HepG2 (cell line): ENCODE data around the gene C4orf36. TPM values are rescaled to one million over a fixed set of nuclear protein-coding genes. Genes with fewer than 3 reads are reported as not detected.
"Not testable (repeated sequence)": the region's sequence is repeated elsewhere in the genome, so short reads cannot be mapped to it uniquely, and the experiment has no call there.

Source experiments
- ATAC-seq: fragments of 200-7000 bp; cut with Tn5 transposase; 3 replicates; pipeline ENCODE4 v1.9.1; 2020; ENCODE audit warnings: mild to moderate bottlenecking, moderate library complexity
- BruUV-seq: library from RNA; stranded (reverse); fragments of 400-500 nt; replicated peaks from 2 replicates; lab custom pipeline; 2021; lab: Mats Ljungman, UMichigan
- CTCF ChIA-PET: fragments of 300-600 bp; formaldehyde crosslinking; extraction: SDS; loops from one replicate; lab custom pipeline; 2021; ENCODE audit warnings: low total read pairs, inconsistent platforms, low intra/inter-chr PET ratio; lab: Yijun Ruan, JAX
- POLR2A ChIA-PET: fragments of 350-600 bp; sonication (Branson Sonifier 250); formaldehyde crosslinking; loops from one replicate; lab custom pipeline; 2020; ENCODE audit warnings: antibody characterized with exemption, inconsistent platforms; lab: Yijun Ruan, JAX
- DNase-seq: peaks from one replicate; pipeline ENCODE4 v3.0.0-alpha.2; 2015; ENCODE audit warnings: low spot score
- FAIRE-seq: peaks from 3 replicates; lab custom pipeline; 2011; peaks lifted over from hg19 to GRCh38; lab: Jason Lieb, UNC
- H2AFZ ChIP-seq: one replicate; pipeline ENCODE4 v1.6.1; 2011; ENCODE audit warnings: low read length, inconsistent platforms
- H3K27ac ChIP-seq: fragments of 300-600 bp; 3 replicates; pipeline ENCODE4 v1.8.0; 2011; ENCODE audit warnings: mixed run types, mild to moderate bottlenecking, mixed read lengths, low read length, inconsistent platforms; ENCODE audit not compliant: insufficient read depth; ENCODE audit errors: extremely low read length
- H3K27me3 ChIP-seq, 2 experiments: fragments of 200-600 bp in 1 of 2; 2 replicates in 1 of 2; 3 replicates in 1 of 2; pipeline versions ENCODE4 v1.6.0 to v1.8.0; 2011; ENCODE audit warnings: low read length in 2 of 2, mild to moderate bottlenecking in 2 of 2, moderate library complexity in 2 of 2, inconsistent platforms in 1 of 2; ENCODE audit not compliant: insufficient read depth in 2 of 2, control insufficient read depth in 1 of 2
- H3K36me3 ChIP-seq, 2 experiments: fragments of 200-600 bp in 1 of 2; replicated peaks in 1 of 2; 2 replicates in 1 of 2; 3 replicates in 1 of 2; pipeline versions ENCODE4 v1.5.1 to v1.8.0; 2011; ENCODE audit warnings: low read length in 2 of 2, inconsistent platforms in 1 of 2; ENCODE audit not compliant: insufficient read depth in 2 of 2, control insufficient read depth in 1 of 2
- H3K4me1 ChIP-seq: 2 replicates; pipeline ENCODE4 v1.5.1; 2012; ENCODE audit warnings: low read length, inconsistent platforms; ENCODE audit not compliant: insufficient read depth
- H3K4me2 ChIP-seq: 2 replicates; pipeline ENCODE4 v1.6.0; 2011; ENCODE audit warnings: low read depth, low read length, inconsistent platforms
- H3K4me3 ChIP-seq, 3 experiments: fragments of 200-600 bp in 1 of 3; sonication (generic), shearing (Covaris generic) in 1 of 3; replicated peaks in 1 of 3; 2 replicates each; pipeline ENCODE4 v1.5.1; 2011 to 2016; ENCODE audit warnings: low read length in 3 of 3, inconsistent platforms in 2 of 3, low read depth in 2 of 3, mild to moderate bottlenecking in 2 of 3, control low read depth in 1 of 3, mixed read lengths in 1 of 3; ENCODE audit not compliant: insufficient read depth in 1 of 3
- H3K79me2 ChIP-seq: one replicate; pipeline ENCODE4 v1.6.1; 2011; ENCODE audit warnings: low read length, inconsistent platforms; ENCODE audit not compliant: insufficient read depth
- H3K9ac ChIP-seq: 2 replicates; pipeline ENCODE4 v1.6.0; 2011; ENCODE audit warnings: mild to moderate bottlenecking, low read depth, low read length, inconsistent platforms; ENCODE audit not compliant: insufficient read depth
- H3K9me3 ChIP-seq: 2 replicates; pipeline ENCODE4 v1.5.1; 2012; ENCODE audit warnings: mild to moderate bottlenecking, low read length
- H4K20me1 ChIP-seq: 2 replicates; pipeline ENCODE4 v1.6.0; 2011; ENCODE audit warnings: inconsistent platforms, mild to moderate bottlenecking, low read length, moderate library complexity; ENCODE audit not compliant: insufficient read depth
- SIX4 ChIP-seq: sonication (generic); formaldehyde crosslinking; IDR thresholded peaks from 2 replicates; pipeline ENCODE4 v1.4.0; 2020; ENCODE audit warnings: missing genetic modification reagents
- TARDBP ChIP-seq: sonication (generic); formaldehyde crosslinking; IDR thresholded peaks from 2 replicates; pipeline ENCODE4 v1.8.0; 2022; ENCODE audit warnings: mild to moderate bottlenecking, missing genetic modification reagents
- ZBTB21 ChIP-seq: sonication (generic); formaldehyde crosslinking; IDR thresholded peaks from 2 replicates; pipeline ENCODE4 v1.4.0; 2020; ENCODE audit warnings: missing genetic modification reagents
- ZFP37 ChIP-seq: sonication (generic); formaldehyde crosslinking; IDR thresholded peaks from 2 replicates; pipeline ENCODE4 v1.4.0; 2020; ENCODE audit warnings: missing genetic modification reagents, borderline replicate concordance
- ZMYM3 ChIP-seq: sonication (generic); formaldehyde crosslinking; IDR thresholded peaks from 2 replicates; pipeline ENCODE4 v1.5.1; 2020; ENCODE audit warnings: mild to moderate bottlenecking, missing genetic modification reagents
- ZNF160 ChIP-seq: sonication (generic); formaldehyde crosslinking; IDR thresholded peaks from 2 replicates; pipeline ENCODE4 v1.8.0; 2022; ENCODE audit warnings: mild to moderate bottlenecking, inconsistent platforms, missing genetic modification reagents
- ZNF251 ChIP-seq: sonication (generic); formaldehyde crosslinking; IDR thresholded peaks from 2 replicates; pipeline ENCODE4 v1.9.0; 2021; ENCODE audit warnings: mild to moderate bottlenecking, missing genetic modification reagents
- WGBS: methylation state at CpG from one replicate; pipeline ENCODE4 v1.1.6; 2017; ENCODE audit warnings: low lambda C conversion rate; 5-methylcytosine and 5-hydroxymethylcytosine counted together
- in situ Hi-C: cut with HindIII; loops from 2 replicates; pipeline ENCODE4 v1.10.0; 2017; ENCODE audit warnings: low pct_unique_long_range_greater_than_20kb; ENCODE audit not compliant: extremely low pct_ligation_motif_present
- intact Hi-C: fragments of 100-400 bp; cut with micrococcal nuclease; formaldehyde crosslinking; loops from one replicate; pipeline ENCODE4 v1.10.0; 2022; ENCODE audit not compliant: unreplicated experiment
- polyA plus RNA-seq, 8 experiments: library from polyadenylated mRNA; depleted of rRNA in 3 of 8; stranded (reverse) in 7 of 8; unstranded in 1 of 8; fragments of >200 nt; fragmentation: Illumina TruSeq in 4 of 8; extraction: Trizol in 4 of 8; gene quantifications; 2 replicates each; pipeline versions ENCODE4 v1.2.1 to v1.2.3, GENCODE V29; 2011 to 2016; ENCODE audit warnings: low read depth in 4 of 8, missing spikeins in 1 of 8, mixed read lengths in 1 of 8; ENCODE audit not compliant: insufficient read depth in 1 of 8
- total RNA-seq, 5 experiments: library from RNA; depleted of rRNA; stranded (reverse); fragments of >200 nt; fragmentation: Illumina TruSeq; extraction: Trizol; gene quantifications; 2 replicates each; pipeline ENCODE4 v1.2.3, GENCODE V29; 2016; ENCODE audit warnings: low read depth in 1 of 5
- TF ChIP-seq, protein P1 (sequence below): sonication (generic); formaldehyde crosslinking; IDR thresholded peaks from 2 replicates; pipeline ENCODE4 v1.5.0; 2020; ENCODE audit warnings: mild to moderate bottlenecking, missing genetic modification reagents
- TF ChIP-seq, protein P2 (sequence below): sonication (generic); formaldehyde crosslinking; IDR thresholded peaks from 2 replicates; pipeline ENCODE4 v1.4.0; 2020; ENCODE audit warnings: missing genetic modification reagents
- TF ChIP-seq, protein P3 (sequence below): sonication (generic); formaldehyde crosslinking; IDR thresholded peaks from 2 replicates; pipeline ENCODE4 v1.4.0; 2020; ENCODE audit warnings: mild to moderate bottlenecking, missing genetic modification reagents
- TF ChIP-seq, protein P4 (sequence below): sonication (generic); formaldehyde crosslinking; IDR thresholded peaks from 2 replicates; pipeline ENCODE4 v1.4.0; 2020; ENCODE audit warnings: missing genetic modification reagents

C4orf36 gene
- total and polyA plus RNA-seq, 2 of the 13 experiments (the other 11 are each of a cell fraction or from before 2014, with no cell fraction given), result 0.63 TPM; not detected in 1

DNA sequence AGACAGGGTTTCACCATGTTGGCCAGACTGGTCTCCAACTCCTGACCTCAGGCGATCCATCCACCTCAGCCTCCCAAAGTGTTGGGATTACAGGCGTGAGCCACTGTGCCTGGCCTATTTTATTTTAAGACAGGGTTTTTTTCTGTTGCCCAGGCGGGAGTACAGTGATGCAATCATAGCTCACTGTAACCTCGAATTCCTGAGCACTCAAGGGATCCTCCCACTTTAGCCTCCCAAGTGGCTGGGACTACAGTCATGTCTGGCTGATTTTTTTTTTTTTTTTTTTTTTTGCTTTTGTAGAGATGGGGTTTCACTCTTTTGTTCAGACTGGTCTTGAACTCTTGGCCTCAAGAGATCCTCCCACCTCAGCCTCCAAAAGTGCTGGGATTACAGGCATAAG, 16.8 kb downstream of the C4orf36 start:
- H3K4me2 ChIP-seq, BruUV-seq, H3K9ac ChIP-seq, FAIRE-seq, H3K4me1 ChIP-seq, intact Hi-C loops, DNase-seq, POLR2A ChIA-PET, in situ Hi-C loops, H2AFZ ChIP-seq, H3K36me3 ChIP-seq, H4K20me1 ChIP-seq, H3K4me3 ChIP-seq, CTCF ChIA-PET, H3K27me3 ChIP-seq, H3K27ac ChIP-seq, ATAC-seq, H3K79me2 ChIP-seq: not testable (repeated sequence)
- TF ChIP-seq, protein P1, sequence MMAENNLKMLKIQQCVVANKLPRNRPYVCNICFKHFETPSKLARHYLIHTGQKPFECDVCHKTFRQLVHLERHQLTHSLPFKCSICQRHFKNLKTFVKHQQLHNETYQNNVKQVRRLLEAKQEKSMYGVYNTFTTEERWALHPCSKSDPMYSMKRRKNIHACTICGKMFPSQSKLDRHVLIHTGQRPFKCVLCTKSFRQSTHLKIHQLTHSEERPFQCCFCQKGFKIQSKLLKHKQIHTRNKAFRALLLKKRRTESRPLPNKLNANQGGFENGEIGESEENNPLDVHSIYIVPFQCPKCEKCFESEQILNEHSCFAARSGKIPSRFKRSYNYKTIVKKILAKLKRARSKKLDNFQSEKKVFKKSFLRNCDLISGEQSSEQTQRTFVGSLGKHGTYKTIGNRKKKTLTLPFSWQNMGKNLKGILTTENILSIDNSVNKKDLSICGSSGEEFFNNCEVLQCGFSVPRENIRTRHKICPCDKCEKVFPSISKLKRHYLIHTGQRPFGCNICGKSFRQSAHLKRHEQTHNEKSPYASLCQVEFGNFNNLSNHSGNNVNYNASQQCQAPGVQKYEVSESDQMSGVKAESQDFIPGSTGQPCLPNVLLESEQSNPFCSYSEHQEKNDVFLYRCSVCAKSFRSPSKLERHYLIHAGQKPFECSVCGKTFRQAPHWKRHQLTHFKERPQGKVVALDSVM (CRISPR knock-in tag), result 0 out of 2 replicates have a peak, but pooled peaks have one; percentile 27
- H3K9me3 ChIP-seq, result peaks cover 16% of the 10 kb centered on the region; the same call in 1 of the 2 replicates
- 43% methylated on average over 4 of the region's 4 CpGs for WGBS

DNA sequence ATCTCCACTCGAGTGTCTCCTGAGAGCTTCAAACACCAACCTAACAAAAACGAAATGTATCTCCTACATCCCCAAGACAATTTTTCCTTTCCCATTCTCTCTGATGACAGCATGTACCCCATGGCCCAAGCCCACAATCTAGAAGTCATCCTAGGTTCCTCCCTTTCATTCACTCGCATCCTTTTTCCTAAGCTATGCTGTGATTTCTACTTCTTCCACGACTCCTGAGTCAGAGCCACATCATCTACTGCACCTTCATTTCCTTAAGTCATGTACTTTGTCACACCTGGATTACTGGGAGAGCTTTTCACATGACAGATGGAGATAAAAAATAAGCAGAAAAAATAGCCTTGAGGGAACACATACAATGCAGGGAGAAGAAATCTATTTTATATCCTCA, 20.1 kb downstream of the C4orf36 start:
- no peak for ATAC-seq
- TF ChIP-seq, protein P2, sequence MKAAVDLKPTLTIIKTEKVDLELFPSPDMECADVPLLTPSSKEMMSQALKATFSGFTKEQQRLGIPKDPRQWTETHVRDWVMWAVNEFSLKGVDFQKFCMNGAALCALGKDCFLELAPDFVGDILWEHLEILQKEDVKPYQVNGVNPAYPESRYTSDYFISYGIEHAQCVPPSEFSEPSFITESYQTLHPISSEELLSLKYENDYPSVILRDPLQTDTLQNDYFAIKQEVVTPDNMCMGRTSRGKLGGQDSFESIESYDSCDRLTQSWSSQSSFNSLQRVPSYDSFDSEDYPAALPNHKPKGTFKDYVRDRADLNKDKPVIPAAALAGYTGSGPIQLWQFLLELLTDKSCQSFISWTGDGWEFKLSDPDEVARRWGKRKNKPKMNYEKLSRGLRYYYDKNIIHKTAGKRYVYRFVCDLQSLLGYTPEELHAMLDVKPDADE, result no peak
- TF ChIP-seq, protein P3, sequence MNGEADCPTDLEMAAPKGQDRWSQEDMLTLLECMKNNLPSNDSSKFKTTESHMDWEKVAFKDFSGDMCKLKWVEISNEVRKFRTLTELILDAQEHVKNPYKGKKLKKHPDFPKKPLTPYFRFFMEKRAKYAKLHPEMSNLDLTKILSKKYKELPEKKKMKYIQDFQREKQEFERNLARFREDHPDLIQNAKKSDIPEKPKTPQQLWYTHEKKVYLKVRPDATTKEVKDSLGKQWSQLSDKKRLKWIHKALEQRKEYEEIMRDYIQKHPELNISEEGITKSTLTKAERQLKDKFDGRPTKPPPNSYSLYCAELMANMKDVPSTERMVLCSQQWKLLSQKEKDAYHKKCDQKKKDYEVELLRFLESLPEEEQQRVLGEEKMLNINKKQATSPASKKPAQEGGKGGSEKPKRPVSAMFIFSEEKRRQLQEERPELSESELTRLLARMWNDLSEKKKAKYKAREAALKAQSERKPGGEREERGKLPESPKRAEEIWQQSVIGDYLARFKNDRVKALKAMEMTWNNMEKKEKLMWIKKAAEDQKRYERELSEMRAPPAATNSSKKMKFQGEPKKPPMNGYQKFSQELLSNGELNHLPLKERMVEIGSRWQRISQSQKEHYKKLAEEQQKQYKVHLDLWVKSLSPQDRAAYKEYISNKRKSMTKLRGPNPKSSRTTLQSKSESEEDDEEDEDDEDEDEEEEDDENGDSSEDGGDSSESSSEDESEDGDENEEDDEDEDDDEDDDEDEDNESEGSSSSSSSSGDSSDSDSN (CRISPR knock-in tag), result no peak
- TF ChIP-seq ZFP37 (CRISPR knock-in tag) (no peak), ZMYM3 (CRISPR knock-in tag) (no peak), ZNF160 (no peak), SIX4 (CRISPR knock-in tag) (no peak), ZBTB21 (CRISPR knock-in tag) (no peak), ZNF251 (CRISPR knock-in tag) (no peak), TARDBP (CRISPR knock-in tag) (no peak)
- TF ChIP-seq, protein P4, sequence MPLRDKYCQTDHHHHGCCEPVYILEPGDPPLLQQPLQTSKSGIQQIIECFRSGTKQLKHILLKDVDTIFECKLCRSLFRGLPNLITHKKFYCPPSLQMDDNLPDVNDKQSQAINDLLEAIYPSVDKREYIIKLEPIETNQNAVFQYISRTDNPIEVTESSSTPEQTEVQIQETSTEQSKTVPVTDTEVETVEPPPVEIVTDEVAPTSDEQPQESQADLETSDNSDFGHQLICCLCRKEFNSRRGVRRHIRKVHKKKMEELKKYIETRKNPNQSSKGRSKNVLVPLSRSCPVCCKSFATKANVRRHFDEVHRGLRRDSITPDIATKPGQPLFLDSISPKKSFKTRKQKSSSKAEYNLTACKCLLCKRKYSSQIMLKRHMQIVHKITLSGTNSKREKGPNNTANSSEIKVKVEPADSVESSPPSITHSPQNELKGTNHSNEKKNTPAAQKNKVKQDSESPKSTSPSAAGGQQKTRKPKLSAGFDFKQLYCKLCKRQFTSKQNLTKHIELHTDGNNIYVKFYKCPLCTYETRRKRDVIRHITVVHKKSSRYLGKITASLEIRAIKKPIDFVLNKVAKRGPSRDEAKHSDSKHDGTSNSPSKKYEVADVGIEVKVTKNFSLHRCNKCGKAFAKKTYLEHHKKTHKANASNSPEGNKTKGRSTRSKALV, result no peak

More for the DNA sequence above, 20.1 kb downstream of the C4orf36 start:
- no peaks in the 10 kb centered on the region for H3K4me1 ChIP-seq
- H4K20me1 ChIP-seq, result no peaks in the 10 kb centered on the region
- WGBS, result 10% methylated on average over 4 of the region's 4 CpGs
- FAIRE-seq (no peak), DNase-seq (no peak)
- no peak overlapping the region for H3K27ac ChIP-seq
- H3K4me3 ChIP-seq, result no peak overlapping the region
- no peaks in the 10 kb centered on the region for H3K9me3 ChIP-seq
- H2AFZ ChIP-seq, result no peak overlapping the region
- ChIA-PET CTCF (no interaction called here), POLR2A (no interaction called here)
- H3K9ac ChIP-seq, result no peak overlapping the region
- no TSS peak for BruUV-seq
- peaks cover 0 to 3% of the 10 kb centered on the region in 2 experiments; a peak in 1 of 5 replicates for H3K27me3 ChIP-seq
- intact Hi-C loops (no loop called here), in situ Hi-C loops (no loop called here)
- no peaks in the 10 kb centered on the region for H3K36me3 ChIP-seq
- no peak overlapping the region for H3K4me2 ChIP-seq
- H3K79me2 ChIP-seq, result no peaks in the 10 kb centered on the region
